Panc1 (cell line): ENCODE data around the gene USP15.

Experiments
- POLR2AphosphoS5 ChIP-seq: IDR thresholded peaks from 2 replicates; pipeline ENCODE4 v1.6.1; 2012; ENCODE audit warnings: mild to moderate bottlenecking, low read depth, low read length, moderate library complexity
- SIN3A ChIP-seq: IDR thresholded peaks from 2 replicates; pipeline ENCODE4 v1.6.1; 2012; ENCODE audit warnings: low read depth, mild to moderate bottlenecking, low read length, moderate library complexity, borderline replicate concordance; ENCODE audit not compliant: insufficient read depth
- TCF7L2 ChIP-seq: IDR thresholded peaks from 2 replicates; pipeline ENCODE4 v1.6.1; 2011; ENCODE audit warnings: mild to moderate bottlenecking, low read depth, low read length, inconsistent platforms
- TF ChIP-seq, protein P1 (sequence below): fragments of 450-650 bp; IDR thresholded peaks from 2 replicates; pipeline ENCODE4 v1.5.1; 2017; ENCODE audit warnings: mild to moderate bottlenecking
- TF ChIP-seq, protein P2 (sequence below), 2 experiments: IDR thresholded peaks; 2 replicates each; pipeline ENCODE4 v1.6.1; 2011 to 2012; ENCODE audit warnings: low read depth in 2 of 2, control low read depth in 1 of 2, low read length in 1 of 2, mild to moderate bottlenecking in 1 of 2, moderate library complexity in 1 of 2; ENCODE audit not compliant: insufficient read depth in 1 of 2

DNA sequence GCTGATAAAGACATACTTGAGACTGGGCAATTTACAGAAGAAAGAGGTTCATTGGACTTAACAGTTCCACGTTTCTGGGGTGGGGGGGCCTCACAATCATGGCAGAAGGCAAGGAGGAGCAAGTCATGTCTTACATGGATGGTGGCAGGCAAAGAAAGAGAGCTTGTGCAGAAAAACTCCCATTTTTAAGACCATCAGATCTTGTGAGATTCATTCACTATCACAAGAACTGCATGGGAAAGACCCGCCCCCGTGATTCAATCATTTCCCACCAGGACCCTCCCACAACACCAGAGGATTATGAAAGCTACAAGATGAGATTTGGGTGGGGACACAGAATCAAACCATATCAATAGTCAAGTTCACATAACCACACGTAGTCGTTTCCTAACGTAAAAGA, 85.5 kb downstream of the USP15 start:
- TF ChIP-seq, protein P1, sequence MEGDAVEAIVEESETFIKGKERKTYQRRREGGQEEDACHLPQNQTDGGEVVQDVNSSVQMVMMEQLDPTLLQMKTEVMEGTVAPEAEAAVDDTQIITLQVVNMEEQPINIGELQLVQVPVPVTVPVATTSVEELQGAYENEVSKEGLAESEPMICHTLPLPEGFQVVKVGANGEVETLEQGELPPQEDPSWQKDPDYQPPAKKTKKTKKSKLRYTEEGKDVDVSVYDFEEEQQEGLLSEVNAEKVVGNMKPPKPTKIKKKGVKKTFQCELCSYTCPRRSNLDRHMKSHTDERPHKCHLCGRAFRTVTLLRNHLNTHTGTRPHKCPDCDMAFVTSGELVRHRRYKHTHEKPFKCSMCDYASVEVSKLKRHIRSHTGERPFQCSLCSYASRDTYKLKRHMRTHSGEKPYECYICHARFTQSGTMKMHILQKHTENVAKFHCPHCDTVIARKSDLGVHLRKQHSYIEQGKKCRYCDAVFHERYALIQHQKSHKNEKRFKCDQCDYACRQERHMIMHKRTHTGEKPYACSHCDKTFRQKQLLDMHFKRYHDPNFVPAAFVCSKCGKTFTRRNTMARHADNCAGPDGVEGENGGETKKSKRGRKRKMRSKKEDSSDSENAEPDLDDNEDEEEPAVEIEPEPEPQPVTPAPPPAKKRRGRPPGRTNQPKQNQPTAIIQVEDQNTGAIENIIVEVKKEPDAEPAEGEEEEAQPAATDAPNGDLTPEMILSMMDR, result no peak
- TF ChIP-seq POLR2AphosphoS5, result no peak
- no peak for TF ChIP-seq TCF7L2
- TF ChIP-seq, protein P2, sequence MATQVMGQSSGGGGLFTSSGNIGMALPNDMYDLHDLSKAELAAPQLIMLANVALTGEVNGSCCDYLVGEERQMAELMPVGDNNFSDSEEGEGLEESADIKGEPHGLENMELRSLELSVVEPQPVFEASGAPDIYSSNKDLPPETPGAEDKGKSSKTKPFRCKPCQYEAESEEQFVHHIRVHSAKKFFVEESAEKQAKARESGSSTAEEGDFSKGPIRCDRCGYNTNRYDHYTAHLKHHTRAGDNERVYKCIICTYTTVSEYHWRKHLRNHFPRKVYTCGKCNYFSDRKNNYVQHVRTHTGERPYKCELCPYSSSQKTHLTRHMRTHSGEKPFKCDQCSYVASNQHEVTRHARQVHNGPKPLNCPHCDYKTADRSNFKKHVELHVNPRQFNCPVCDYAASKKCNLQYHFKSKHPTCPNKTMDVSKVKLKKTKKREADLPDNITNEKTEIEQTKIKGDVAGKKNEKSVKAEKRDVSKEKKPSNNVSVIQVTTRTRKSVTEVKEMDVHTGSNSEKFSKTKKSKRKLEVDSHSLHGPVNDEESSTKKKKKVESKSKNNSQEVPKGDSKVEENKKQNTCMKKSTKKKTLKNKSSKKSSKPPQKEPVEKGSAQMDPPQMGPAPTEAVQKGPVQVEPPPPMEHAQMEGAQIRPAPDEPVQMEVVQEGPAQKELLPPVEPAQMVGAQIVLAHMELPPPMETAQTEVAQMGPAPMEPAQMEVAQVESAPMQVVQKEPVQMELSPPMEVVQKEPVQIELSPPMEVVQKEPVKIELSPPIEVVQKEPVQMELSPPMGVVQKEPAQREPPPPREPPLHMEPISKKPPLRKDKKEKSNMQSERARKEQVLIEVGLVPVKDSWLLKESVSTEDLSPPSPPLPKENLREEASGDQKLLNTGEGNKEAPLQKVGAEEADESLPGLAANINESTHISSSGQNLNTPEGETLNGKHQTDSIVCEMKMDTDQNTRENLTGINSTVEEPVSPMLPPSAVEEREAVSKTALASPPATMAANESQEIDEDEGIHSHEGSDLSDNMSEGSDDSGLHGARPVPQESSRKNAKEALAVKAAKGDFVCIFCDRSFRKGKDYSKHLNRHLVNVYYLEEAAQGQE (IDR thresholded peaks at IDR 0.05; ENCODE audit: insufficient read depth in 1 of 2, low read depth in 2 of 2, low read length in 1 of 2), result no peak
- TF ChIP-seq SIN3A, result no peak
